ENCODE measurements around the gene SLC49A4.
A peak's percentile ranks its signal among the peaks of the same experiment; 100 is the strongest.

Gene SLC49A4

DNA sequence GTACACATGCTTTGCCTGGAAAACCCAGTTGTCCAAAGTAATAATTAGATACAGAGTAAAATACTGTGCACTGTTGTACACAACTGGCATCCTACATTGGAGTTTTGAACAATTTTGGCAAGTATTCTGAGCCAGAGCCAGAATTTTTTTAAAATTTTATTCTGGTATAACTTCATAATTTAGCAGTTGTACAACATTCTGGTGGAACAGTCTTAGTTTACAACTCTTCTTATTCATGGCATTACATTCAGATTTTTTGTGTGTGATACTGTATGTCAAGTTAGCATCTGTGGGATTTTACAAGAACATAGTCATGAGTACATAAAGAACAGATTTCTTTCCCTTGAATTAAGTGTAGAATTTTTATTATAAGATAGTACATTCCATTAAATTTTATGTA, 67.5 kb downstream of the SLC49A4 start:
- DNase-seq: no peak

DNA sequence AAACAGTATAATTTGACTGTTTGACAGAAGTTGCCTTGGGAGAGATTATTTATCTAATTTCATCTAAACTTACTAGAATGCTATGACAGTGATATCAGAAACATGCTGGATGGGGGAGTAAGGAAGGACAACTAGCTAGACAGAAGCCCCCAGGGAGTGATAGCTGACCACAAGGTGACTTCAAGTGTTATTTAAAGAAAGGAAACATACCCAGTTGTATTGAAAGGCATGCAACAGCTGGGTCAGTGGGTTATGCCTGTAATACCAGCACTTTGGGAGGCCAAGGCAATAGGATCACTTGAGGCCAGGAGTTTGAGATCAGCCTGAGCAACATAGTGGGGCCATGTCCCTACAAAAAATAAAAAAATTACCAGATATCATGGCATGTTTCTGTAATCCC, 69.6 kb downstream of the SLC49A4 start:
- DNase-seq: no peak

DNA sequence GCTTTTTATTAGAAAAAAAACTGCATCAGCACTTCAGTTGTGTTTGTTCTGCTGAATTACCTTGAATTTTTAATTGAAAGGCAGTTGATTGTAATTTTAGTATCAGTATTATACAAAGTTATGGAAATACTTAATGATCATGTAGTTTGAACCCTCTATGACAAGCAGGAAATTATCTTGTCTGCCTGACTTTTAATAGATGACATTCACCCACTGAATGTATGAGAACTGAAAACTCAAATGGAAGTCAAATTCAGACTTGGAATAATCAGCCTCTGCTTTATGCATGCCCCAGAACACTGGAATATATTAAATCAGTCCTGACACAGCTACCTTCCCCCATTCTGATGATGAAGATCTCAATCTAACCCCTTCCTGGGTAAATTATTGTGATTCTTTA, 73.5 kb downstream of the SLC49A4 start:
- no peak for DNase-seq

DNA sequence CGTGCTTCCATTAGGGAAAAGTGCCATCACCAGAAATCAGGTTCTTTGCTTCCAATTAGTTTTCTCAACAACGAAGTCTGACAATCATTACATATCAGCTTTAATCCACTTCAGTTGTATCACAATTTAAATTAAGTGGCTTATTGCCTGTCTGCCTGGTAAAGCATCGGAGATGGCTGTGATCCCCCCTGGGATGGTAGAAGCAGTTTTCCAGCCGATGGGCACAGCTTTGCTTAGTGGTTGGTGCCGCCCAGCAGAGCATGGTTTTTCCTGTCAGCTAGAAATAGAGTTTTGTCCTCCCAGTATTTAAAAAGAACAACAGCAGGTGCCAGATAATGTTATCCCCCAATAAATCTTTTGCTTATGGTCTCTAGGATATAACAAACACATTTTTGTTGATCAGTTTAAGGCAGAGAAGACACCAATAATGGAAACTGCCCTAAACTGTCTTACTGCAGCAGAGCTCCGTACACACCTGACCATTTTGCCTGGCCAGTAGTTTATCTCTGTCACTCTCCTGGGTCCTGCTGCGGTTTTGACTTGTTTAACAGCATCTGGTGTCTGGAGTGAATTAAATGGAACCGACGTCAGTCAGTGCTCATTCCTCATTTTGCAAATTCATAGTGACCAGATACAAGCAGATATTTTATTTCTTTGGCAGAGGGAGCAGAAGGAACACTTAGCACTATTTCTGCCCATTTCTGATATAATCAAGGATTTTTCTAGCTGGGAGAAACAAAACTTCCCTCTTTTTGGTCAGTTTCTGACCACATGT, 79.1 kb downstream of the SLC49A4 start:
- DNase-seq: no peak

- DNase-seq: no peak
These were observed 80.8 kb downstream of the SLC49A4 start for GRCh38 chr3:122875547-122876127.

GRCh38 chr3:122880173-122880572, 85.3 kb downstream of the SLC49A4 start:
- DNase-seq: no peak

DNA sequence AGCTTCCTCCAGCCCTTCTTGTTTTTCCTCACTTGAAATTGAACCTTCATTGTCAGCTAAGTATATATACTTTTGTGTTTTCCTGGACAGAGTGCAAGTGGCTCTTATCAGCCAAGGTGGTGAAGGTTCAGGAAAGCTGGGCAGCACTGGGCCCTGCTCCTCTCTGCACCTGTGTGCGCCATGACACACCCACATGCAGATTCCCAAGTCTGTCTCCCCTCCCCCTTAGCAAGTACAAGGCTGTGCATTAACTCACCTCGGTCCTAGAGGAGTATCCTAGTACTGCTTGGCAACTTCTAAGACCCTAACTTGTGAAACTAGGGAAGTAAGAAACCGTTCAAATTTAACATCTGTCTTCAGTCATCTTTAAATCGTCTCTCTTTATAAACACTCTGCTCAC, 85.8 kb downstream of the SLC49A4 start:
- no peak for DNase-seq

DNA sequence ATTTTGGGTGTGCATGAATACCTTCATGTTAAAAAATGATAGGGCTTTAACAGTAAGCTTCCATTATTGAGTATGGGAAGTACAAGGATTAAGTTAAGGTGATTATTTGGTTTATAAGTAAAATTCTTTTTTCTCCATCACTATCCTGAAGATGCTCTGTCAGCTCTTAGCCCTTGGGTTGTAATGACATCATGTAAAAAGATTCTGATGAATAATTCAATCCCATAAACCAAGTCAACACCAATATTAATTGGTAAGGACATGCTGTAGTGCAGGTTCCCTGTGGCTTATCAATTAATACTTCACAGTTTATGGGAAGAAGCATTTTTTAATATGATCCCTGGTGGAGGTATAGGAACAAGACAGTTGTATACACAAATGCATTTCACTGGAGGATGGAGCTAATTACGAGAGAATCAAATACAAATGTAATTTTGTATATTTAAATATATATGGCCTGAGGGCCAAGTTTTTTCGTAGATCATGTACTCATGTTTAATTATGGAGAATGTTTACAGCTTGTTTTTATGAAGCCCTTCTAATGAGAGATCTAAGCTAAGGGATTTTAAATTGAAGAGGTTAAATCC, 87.6 kb downstream of the SLC49A4 start:
- DNase-seq: no peak

DNA sequence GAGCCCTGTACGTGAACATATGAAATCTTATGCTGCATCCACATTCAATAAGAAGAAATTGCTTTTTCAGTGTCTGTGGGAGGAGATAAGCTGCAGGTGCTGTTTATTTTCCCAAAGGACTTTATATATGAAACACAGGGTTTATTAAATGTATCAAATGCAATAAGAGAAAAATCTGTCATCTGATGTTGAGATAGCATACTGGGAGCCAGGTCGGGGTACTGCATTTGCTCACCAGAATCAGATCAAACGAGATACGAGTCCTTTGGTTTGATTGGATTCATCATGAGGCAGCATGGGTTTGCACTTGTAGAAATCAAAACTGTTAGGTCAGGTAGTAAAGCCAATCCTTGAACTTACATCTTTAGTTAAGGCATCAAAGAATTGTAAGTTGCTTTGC, 91.4 kb downstream of the SLC49A4 start:
- DNase-seq: no peak

DNA sequence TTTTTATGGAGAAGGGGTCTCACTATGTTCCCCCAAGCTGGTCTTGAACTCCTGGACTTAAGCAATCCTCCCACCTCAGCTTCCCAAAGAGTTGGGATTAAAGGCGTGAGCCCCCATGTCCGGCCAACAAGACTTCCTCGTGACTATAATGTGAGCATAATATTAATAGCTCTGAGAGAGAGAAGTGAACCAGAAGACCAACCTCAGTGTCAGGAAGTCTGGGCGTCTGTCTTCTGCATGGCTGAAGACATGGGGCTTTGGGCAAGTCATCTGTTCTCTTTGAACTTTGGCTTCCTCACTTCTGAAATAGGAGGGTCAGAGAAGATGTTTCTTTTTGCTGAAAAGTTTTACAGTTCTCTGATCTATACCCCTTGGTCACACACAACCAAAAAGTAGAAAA, 92.1 kb downstream of the SLC49A4 start:
- DNase-seq: no peak

DNA sequence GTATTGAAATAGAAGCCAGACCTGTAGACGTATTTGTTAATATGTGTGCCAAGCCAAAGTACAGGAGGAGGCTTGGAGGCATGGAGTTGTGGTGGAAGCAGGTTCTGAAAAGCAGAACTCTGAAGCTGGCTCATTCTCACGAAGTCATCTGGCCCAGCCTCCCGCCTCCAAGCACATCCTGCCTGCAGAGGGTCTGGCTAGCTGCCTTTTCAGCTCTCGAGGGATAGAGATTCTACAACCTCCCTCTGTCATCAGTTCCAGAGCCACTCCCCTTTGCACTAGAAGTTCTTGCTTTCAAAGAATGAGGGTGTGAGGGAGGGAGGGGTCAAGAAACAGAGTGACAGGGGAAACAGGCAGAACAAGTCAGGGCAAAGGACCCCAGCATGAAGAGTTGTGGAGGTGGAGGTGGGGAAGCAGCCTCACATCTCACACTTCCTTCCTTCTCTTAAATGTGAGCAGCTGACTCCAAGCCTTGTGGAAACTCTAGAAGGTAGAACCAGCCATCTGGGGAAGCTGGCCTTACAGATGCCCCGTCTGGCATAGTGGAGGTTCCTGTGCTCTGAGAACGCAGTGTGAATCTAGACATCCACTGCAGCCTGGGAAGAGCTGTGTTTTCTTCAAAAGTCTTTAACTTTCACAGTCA, 95.3 kb downstream of the SLC49A4 start:
- peak; percentile 78 for DNase-seq

GRCh38 chr3:122890720-122891220, 95.9 kb downstream of the SLC49A4 start:
- no peak for DNase-seq

- no peak for DNase-seq
These were observed 97.5 kb downstream of the SLC49A4 start for GRCh38 chr3:122892118-122892960.

- DNase-seq: no peak
These were observed 98.4 kb downstream of the SLC49A4 start for GRCh38 chr3:122893282-122893681.

DNA sequence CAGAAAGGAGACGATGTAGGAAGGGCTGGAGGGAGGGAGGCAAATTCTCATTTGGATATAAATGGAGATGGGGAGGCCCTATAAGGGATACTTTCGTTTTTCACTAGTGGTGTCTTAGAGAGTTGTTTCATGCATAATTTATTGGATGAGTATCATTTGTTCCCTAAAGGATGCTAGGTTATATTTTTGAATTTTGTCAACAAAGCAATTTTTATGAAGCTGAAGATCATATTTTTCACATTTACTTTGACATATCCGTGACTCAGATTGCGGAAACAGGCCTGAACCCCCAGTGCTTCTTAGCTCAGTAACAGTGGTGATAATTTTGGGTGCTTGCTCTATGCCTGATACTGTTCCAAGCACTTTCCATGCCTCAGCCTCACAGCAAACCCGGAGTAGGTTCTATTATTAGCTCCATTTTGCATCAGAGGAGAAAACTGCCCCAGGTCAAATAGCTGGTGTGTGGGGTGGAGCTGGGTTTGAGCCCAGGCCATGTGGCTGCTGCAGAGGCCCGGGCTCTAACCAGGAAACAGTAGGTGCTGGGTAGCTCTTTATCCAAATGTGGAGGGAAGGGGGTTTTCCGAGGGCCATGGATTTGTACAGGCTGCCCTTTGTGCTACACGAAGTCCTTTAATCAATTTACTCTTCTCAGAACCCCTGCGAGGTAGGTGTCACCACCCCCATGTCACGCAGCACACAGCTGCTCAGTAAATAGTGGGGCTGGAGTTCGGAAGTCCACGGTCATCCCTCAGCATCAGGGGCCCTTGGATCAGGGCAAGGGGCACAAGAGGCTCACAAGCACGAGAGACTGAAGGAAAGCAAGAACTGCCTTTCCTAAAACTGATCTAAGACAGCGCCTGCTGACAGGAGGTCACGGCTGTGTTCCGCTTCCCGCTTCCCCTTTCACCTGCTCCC, 99.1 kb downstream of the SLC49A4 start:
- no peak for DNase-seq

- no peak for DNase-seq
These were observed 103.4 kb downstream of the SLC49A4 start for GRCh38 chr3:122898298-122898697.

- no peak for DNase-seq
These were observed 107.5 kb downstream of the SLC49A4 start for GRCh38 chr3:122902326-122902725.

- no peak for DNase-seq
These were observed 108.3 kb downstream of the SLC49A4 start for GRCh38 chr3:122903171-122903570.

- no peak for DNase-seq
These were observed 112.6 kb downstream of the SLC49A4 start for GRCh38 chr3:122907471-122907870.

DNA sequence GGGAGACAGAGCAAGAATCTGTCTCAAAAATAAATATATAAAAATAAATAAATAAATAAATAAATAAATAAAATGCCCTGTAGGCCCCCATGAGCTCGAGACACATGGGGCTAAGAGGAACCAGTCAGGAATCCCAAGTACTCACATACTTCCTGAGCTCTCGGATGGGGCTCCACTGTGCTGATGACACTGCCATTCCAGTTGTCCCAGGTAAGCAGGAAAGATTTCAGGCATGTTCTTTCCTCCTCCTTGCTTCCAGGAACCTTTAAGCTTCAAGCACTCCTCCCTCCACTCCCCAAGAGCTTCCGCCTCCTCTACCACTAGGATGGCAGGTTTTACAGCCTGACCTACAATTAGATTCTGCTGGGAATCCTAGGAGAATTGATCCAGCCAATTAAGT, 113.4 kb downstream of the SLC49A4 start:
- DNase-seq: no peak

DNA sequence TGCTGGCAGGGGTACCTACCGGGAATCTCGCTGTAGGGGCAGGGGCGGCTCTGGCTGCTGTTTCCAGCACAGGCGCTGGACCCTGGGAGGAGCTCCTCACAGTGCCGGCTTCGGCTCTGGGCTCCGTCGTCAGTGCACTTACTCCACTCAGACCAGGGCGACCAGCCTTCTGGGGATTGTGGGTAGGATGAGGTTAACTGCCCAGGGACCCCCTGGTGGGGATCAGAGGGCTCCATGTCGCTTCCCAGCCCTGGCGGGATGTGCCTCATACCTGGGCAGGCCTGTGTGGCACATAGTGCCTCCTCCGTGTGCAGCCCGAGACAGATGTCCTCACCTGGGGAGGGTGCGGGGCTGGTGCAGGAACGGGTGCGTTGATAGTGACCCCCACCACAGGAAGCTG, 117.0 kb downstream of the SLC49A4 start:
- DNase-seq: no peak

Measured in NCI-H2171 (cell line).